GM12891 (cell line): Measurements from ENCODE around the gene TCEANC2.

Experiments used
- PAX5 ChIP-seq: IDR thresholded peaks from 2 replicates; pipeline ENCODE4 v1.6.1; 2011; ENCODE audit warnings: low read length, moderate library complexity, mild to moderate bottlenecking; ENCODE audit not compliant: insufficient read depth, severe bottlenecking
- POLR2A ChIP-seq: IDR thresholded peaks from 2 replicates; pipeline ENCODE4 v1.6.1; 2011; ENCODE audit warnings: low read depth, low read length, control low read depth
- POLR2AphosphoS5 ChIP-seq: IDR thresholded peaks from 2 replicates; pipeline ENCODE4 v1.6.1; 2011; ENCODE audit warnings: low read depth, low read length, control low read depth
- SPI1 ChIP-seq: IDR thresholded peaks from 2 replicates; pipeline ENCODE4 v1.6.1; 2011; ENCODE audit warnings: low read depth, low read length, control low read depth
- TAF1 ChIP-seq: IDR thresholded peaks from 2 replicates; pipeline ENCODE4 v1.6.1; 2011; ENCODE audit warnings: low read depth, low read length, control low read depth

- TF ChIP-seq POLR2A = no peak
- TF ChIP-seq POLR2AphosphoS5 = no peak
- TF ChIP-seq PAX5 = no peak
- TF ChIP-seq TAF1 = no peak
- TF ChIP-seq SPI1 = no peak
These were observed 64.6 kb downstream of the TCEANC2 start for GRCh38 chr1:54117815-54118563.
